T-helper 22 cell (primary cell): ENCODE measurements around the gene EMP2.
"Not testable (repeated sequence)": the region's sequence is repeated elsewhere in the genome, so short reads cannot be mapped to it uniquely, and the experiment has no call there.

ENCODE experiments used
- DNase-seq: peaks from one replicate; pipeline ENCODE4 v3.0.0-alpha.2; 2020; ENCODE audit warnings: low read depth

The EMP2 gene

DNA sequence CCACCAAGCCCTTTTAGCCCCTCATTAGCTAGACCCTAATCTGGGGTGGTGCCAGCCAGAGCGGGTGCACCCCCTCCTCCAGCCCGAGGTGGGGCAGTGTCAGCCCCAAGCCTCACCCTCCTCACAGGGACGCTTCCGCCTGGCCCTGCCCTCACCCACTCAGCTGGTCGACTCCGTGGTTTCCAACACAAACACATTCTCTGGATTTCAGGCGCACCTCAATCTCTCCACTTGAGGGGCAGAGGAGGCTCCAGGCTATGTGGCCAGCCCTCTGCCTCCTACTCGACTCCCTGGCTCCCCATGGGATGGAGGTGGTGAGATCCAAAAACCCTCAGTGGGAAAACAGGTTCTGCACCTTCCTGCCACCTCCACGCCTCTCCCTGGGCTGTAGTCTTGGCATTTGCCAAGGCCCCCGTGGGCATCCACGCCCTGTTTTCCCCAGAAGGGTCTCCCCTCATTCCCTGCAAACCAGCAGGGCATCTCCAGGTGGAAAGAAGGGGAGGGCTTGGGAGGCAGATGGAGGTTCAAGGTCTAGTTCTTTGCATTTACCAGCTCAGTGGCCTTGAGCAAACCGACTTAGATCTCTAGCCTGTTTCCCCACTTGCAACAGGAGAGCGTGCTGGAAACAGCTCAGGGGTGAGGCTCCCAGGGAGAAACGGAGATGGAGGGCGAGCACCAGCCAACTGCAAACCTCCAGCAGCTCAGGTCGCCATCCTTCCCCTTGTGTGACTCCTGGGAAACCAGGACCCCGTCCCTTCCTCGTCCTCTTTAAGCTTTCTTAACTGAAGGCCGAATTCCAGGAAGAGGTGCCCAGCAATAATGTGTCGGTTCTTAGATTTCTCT is 1.7 kb downstream of the EMP2 start:
- no peak for DNase-seq

DNA sequence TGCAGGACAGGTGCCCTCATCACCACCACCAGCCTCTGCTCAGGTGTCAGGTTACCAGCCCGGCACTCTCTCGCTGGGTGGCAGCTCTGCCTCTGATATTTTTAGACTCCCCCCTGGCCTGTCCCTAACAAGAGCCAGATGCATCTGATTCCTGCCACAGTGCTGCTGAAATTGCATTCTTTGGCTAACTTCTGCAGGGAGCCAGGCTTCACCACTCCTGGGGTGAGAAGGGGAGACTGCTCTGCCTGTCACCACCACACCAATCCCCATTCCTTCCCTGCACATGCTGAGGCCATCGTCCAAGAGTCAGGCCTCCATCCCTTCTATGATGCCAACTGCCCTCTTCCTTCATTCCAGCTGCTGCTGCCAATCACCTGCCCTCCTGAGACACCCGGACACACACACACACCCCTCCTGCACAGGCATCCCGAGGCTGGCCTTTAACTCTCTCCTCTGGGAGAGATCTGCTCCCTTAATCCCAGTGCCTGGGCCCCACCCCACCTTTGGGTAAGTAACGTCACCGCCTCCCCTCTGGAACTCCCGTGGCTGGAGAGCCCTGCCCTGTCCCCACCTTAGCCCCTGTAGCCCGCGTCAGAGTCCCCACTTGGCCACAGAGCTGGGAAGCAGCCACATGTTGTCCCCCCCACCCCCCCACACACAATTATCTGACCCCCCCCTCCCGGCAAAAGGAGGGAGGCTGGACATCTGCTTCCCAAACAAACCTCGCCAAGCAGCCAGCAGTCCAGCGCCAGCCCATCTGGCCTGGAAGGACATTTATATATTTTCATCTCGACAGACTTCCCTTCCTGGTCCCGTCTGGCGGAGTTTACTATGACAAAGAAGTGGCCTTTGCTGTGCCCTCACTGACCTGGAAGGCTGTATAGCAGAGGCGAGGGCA is 2.8 kb downstream of the EMP2 start:
- DNase-seq: no peak

DNA sequence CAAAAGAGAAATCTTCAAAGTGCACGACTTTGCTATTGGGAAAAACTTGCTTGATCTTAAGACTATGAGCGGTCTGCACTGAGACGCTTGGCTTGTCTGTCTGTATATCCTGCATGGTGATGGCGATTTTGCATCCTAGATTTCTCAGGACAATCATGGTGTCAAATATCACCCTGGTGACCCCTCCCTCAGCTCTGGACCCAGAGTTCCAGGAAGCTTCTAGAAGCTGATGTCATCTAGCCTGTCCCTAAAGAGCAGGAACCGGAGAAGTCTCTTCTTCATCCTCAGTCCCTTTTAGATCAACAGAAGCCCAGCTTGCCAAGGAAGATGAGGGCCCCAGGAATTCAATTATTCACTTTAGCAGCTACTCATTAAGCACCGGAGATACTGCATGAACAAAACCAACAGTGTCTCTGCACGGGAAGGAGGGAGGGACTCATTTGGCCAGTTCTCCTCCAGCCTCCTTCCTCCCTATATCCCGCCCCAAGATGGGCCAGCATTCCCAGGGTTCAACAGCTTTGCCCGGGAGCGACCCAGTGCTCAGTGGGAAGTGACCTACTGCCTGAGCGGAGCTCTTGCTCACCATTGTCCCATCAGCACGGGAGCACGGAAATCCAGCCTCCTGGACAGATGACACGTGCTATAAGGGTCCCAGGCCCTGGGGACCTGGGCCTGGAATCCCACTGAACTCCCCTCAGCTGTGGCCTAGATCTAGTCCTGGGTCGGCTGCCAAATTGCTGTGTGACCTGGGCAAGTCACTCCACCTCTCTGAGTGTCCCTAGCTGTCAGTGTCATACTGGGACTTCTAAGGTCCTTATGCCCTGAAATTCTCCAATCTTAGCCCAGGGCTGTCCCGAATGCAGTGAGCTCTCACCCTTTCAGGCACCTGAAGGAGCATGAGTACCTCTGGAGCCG is 3.8 kb downstream of the EMP2 start:
- no peak for DNase-seq

DNA sequence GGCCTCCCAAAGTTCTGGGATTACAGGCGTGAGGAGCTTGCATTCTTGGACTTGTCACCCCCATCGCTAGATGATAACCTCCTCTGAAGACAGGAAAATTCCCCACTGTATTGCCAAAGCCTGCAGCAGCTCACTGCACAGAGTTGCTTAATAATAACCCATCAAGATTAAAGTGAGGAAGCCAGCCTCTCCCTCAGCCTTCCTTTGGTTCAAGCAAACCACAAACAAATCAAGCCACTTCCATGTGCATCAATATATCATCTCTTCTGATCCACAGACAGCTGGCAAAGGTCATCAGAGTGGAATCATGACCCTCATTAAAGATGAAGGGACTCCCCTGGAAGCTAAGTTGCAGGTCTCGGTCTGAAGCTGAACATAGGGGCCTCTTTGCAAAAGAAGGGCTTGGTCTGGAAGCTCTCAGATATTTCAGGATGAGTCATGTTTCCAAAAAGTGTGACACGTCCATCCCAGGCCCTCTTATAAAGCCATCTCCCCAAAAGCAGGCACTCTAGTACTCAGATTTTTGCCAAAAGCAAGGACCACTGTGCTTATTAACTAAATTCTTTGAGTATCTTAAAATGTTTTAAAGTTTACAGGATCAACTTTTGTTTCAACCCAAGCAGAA is 4.8 kb downstream of the EMP2 start:
- no peak for DNase-seq

DNA sequence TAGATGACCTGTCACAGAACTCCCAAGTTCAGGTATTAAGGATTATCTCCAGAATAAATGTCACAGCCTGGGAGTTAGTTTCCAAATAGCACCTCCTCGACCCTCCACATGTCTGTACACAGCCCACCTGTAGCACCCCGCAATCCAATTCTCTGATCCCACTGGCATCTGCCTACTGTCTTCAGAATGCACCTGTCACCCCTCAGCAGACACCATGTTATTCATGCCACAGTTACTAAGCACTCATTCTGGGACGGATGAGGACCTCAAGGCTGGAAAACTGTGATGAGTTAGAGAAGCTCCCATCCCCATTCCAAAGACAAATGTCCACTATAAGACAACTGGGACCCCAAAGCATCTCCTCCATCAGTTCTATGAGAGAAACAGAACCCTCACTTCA is 7.8 kb downstream of the EMP2 start:
- DNase-seq: no peak

DNA sequence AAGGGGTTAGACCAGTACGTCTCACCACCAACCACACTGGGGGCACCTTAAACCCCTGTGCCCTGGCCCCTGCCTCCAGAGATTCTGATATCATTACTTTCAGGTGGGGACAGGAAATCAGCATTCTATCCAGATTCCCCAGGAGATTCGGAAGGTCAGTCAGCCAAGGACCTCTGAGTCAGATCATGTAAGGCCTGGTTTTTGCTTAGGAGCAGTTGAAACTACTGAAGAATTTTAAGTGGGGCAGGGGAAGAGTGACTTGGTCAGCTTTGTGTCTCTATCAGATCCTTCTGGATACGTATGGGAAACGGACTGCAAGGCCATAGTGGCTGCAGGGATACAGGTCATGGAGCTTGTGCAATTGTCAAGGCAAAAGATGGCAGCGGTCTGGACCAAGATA is 9.0 kb downstream of the EMP2 start:
- DNase-seq: no peak

DNA sequence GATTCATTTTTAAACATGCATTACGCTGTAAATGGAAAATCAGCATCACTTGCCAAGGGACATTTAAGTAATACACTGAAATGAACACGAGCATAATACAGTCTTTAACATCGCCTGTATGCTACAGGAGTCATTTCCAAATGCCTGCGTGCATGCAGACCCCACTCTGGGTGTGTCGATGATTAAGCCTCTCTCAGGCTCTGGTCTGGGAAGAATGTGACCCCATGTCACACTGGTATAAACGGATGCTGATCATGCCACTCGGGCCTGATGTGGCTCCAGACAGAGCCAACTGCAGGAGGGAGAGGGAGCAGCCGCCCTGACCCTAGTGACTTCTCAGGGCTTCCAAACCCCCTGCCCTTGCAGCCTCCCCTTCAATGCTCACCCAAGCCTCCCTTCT is 10.8 kb downstream of the EMP2 start:
- DNase-seq: no peak

DNA sequence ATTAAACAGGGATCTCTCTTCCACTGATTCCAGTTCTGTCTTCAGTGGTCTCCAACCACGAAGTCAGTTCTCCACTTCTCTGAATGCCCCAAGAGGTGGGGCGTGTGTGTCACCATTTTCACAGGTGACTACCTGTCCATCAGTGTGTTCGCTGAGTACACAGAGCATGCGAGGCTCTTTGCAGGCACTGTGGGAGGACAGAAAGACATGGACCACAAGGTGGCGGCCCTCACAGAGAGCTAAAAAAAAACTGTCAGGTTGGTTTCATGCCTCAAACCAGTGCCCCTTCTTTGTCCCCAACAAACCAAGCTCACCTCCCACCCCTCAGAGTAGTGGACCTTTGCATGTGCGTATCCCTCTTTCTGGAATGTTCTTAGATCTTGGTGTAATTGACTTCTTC is 13.8 kb downstream of the EMP2 start:
- DNase-seq: no peak

DNA sequence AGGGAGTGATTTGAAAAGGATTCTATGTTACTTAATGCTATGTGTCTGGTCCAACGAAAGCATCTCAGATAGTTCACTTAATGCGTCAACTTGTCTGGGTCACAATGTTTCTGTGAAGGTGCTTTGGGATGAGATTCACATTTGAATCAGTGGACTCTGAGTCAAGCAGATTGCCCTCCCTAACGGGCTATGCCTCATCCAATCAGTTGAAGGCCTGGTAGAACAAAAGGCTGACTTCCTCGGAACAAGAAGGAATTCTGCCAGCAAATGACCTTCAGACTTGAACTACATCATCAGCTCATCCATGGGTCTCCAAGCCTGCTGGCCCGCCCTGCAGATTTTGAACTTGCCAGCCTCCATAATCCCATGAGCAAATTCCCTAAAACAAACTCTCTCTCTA is 15.2 kb downstream of the EMP2 start:
- DNase-seq: no peak

DNA sequence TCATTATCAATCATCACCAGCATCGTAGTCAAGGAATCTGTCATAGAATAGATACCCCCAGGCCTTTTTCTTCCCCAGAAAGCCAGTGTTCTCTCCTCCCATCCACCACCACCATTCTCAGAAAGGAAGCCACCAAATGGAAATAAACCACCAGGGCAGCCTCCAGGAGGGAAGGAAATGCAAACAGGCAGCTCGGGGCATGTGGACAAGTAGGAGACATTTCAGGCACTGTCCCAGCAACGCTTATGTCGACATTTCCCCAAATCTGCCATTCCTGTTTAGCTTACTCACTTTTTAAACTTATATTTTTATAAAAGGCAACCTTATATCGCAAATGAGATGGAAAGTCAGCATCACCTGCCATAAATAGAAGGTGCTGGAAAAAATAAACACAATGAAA is 15.8 kb downstream of the EMP2 start:
- no peak for DNase-seq

DNA sequence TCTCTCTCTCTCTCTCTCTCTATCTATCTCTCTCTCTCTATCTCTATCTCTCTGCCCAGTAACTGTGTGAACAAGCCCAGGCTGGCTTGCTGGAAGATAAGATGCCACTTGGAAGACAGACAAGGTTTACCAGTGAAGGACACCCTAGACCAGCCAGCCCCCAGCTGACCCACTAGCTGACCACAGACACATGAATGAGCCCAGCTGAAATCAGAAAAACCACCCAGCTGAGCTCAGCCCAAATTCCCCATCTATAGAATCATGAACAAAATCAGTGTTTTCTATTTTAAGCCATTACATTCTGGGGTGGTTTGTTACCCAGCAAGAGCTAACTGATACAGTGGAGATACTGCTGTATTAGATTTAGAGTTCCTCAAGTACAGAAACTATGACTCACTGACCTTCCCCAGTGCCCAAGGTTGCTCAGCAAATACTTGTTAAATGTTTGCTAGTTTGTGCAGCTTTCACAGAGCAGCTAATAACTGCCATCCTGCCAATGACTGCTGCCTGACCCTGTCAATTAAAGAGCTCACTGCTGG is 18.0 kb downstream of the EMP2 start:
- no peak for DNase-seq

DNA sequence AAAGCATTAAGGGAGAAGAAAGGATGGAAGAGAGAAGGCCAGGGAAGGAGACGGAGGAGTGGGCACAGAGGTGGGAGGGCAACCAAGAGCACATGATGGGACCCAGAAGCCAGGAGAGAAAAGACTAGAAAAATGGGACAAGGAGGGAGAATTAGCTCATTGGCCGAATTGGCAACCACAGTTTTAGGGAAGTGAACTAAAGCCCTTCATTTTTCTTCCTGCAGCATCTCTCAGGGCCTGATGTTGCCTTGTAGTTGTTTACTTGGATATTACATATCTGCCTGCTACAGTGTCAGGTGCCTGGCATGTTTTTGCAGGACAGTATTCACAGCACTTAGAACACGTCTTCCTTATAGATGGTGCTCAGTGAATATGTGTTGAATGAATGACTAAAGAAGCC is 19.0 kb downstream of the EMP2 start:
- DNase-seq: no peak

DNA sequence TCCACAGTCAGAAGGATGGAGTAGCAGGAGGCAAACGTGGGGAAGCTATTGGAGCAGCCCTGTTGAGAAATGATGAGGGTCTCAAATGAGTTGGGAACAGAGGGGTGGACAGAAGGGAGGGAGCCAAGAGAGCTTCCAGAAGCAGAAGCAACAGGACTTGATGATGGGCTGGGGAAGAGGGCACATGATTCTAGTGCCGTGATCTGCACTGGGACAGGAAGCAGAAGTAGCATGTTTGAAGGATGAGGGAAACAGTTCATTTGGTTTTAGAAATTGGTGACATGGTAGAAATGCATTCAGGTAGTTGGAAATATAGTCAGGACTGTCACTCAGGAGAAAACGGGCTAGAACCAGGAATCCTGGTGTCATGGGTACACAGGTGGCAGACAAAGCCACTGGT is 19.4 kb downstream of the EMP2 start:
- DNase-seq: no peak

DNA sequence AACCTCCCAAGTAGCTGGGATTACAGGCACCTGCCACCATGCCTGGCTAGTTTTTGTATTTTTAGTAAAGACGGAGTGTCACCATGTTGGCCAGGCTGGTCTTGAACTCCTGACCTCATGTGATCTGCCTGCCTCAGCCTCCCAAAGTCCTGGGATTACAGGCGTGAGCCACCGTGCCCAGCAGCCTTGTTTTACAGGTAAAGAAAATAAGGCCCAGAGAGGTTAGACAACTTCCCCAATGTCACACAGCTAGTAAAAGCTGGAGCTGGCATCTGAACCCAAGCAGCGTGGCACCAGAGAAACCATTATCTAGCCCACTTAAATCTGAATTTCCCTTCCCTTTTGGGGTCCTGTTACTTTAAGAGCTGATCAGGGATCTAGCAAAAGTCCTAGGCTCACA is 20.6 kb downstream of the EMP2 start:
- not testable (repeated sequence) for DNase-seq

DNA sequence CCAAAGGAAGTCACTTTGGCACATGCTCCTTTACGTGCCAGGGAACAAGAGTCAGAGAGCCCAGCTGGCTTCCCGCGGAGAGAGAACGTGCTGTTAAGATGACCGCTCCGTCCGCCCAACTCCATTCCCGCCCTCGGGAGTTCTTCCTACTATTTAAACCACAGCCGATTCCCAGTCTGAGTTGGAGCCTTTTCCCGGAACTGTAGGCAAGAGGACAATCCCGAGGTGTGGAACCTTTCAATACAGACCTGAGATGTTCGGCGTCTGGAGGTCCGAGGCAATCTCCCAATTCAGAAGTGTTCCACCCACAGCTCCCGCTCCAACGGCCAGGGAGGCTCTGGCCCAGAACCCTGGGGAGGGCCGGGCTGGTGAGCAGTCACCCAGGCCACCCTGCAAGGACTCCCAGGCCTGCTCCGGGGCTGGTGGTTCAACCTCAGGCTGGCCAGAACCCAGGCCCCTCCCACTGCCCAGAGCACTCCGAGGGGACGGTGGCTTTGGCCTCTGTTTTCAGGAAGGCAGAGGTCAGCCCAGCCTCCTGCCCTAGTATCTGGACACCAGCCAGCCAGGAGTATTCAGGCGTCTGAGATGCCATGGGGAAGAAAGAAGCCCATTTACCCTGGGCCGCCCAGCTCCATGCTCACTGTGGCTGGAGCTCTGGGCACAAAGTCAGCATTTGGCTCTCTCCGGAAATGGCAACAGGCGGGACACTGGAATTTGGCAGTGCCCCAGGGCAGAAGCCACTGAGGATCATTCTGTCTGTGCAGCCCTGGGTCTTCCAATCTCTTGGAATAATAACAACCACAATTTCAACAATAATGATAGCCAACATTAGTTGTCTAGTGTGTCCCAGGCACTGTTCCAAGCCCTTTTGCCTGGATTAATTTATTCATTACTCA is 21.4 kb downstream of the EMP2 start:
- DNase-seq: no peak

DNA sequence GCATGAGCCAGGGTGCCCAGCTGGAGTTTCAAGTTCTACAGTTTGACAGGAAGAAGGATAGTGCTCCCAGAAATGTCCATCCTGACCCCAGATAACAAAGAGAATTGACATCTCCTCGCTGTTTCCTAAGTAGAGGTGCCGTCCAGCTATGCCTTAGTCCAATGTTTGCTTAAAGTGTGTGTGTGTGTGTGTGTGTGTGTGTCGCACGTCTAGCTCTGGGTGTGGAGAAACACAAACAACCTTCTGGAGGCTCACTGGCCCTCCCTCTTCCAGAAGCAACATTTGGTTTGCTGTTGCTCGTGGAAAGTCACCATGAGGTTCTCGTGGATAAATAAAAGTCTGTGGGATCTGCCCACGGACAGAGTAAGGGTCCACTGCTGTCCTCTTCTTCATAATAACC is 22.1 kb downstream of the EMP2 start:
- no peak for DNase-seq

DNA sequence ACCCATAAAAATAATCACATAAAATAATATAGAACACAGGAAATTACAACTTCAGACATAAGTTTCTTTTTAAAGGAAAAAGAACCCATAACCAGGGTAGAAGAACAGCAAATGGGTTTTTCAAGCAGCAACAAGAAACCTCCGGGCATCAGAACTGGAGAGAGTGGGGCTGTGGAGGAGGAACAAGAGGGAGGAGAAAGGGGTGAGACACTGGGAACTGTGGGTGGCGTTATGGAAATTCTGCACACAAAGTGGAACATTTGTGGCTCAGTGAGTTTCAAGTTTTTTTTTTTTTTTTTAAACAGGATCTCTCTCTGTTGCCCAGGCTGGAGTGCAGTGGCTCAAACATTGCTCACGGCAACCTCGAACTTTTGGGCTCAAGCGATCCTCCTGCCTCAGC is 22.6 kb downstream of the EMP2 start:
- no peak for DNase-seq

DNA sequence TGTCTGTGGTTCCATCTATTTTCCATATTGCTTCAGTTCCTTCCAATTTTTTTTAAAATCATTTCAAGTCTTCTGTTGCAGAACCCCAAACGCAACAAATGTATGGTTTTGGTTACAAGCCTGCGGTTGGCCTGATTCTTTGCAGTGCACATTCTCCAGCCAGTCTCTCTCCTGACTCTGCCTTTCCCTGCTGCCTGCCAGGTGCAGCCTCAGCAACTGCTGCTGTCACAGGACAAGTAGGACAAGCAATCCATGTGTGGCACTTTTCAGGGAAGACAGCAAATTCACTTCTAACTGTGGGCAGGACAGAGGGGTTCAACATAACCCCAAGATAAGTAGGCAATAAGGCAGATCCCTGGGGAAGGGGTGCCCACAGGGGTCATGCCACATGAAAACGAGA is 24.2 kb downstream of the EMP2 start:
- DNase-seq: no peak

DNA sequence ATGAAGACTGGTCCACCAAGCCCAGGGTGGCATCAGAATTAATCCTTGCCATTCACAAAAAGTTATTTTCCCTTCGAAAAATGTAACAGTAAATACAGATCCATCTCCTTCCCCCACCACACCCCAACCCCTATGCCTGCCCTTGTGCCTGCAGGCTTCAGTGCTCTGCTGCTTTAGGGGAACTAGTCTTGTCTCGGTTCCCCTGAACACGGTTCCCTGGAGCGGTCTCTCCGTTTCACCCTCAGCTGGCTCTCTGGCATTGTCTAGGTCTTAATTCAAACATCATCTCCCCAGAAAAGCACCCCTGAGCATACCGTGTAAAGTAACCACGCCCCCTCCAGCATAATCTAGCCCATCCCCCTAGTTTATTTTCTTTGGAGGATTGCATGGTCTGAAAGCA is 25.8 kb downstream of the EMP2 start:
- no peak for DNase-seq

DNA sequence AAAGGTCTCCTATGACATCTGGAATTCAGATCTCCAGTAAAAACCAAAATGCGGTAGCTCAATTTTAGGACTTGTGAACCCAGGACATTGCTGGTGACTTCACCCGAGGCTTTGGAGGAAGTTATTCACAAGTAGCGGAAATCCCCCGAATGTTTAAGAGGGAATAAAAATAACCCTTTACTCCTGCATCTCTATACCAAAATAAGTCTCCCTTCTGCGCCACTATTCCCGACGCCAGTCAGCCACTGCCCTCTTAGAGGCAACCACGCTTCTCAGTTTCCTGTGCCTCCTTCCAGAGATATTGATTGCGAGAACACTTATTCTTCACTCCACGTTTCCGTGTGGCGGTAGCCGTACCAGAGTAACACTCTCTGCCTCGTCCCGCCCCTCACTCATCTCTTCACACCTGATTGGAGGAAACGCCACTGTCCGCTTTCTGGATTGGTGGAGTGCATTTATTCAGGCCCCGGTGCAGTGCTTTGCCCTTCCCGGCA is 27.4 kb downstream of the EMP2 start:
- DNase-seq: no peak
